Activated CD8-positive, alpha-beta memory T cell treated with anti-CD3 and anti-CD28 coated beads, Interleukin-2, amount 10 ng/mL, durations not matched to agents 7 days and 5 days (primary cell): ENCODE data around the gene CDK19. TPM values are rescaled to one million over a fixed set of nuclear protein-coding genes. Genes with fewer than 3 reads are reported as not detected.

ENCODE experiments used
- ATAC-seq: fragments of 150-1000 bp; cut with Tn5 transposase; one replicate; pipeline ENCODE4 v1.10.0; 2021; ENCODE audit warnings: moderate library complexity
- CTCF ChIA-PET: fragments of 350-600 bp; sonication (Branson Sonifier 250); formaldehyde crosslinking; loops from one replicate; lab custom pipeline; 2021; ENCODE audit warnings: antibody characterized with exemption; lab: Charles Lee
- DNase-seq: peaks from one replicate; pipeline ENCODE4 v3.0.0-alpha.2; 2020
- H3K27ac Mint-ChIP-seq: one replicate; pipeline ENCODE4 v1.8.0; 2021; ENCODE audit warnings: mild to moderate bottlenecking, mixed read lengths
- H3K27me3 Mint-ChIP-seq: one replicate; pipeline ENCODE4 v1.8.0; 2021; ENCODE audit warnings: mixed read lengths
- H3K36me3 Mint-ChIP-seq: one replicate; pipeline ENCODE4 v1.8.0; 2021; ENCODE audit warnings: mild to moderate bottlenecking, mixed read lengths
- H3K4me1 Mint-ChIP-seq: one replicate; pipeline ENCODE4 v1.8.0; 2021; ENCODE audit warnings: mixed read lengths
- H3K4me3 Mint-ChIP-seq: one replicate; pipeline ENCODE4 v1.8.0; 2021; ENCODE audit warnings: mild to moderate bottlenecking, moderate library complexity, mixed read lengths
- H3K9me3 Mint-ChIP-seq: one replicate; pipeline ENCODE4 v1.8.0; 2022; ENCODE audit warnings: low read depth, mixed read lengths
- total RNA-seq, 2 experiments: library from RNA; stranded (reverse); gene quantifications; one replicate each; pipeline ENCODE4 v1.2.3, GENCODE V29; 2021

Gene CDK19
- total RNA-seq, 2 experiments from 2014 or later, result 27.8 to 29.4 TPM

GRCh38 chr6:110575925-110576463 is 239.3 kb downstream of the CDK19 start:
- no peaks in the 10 kb centered on the region for H3K9me3 Mint-ChIP-seq
- ATAC-seq (no peak), DNase-seq (no peak)
- peaks cover 6% of the 10 kb centered on the region for H3K36me3 Mint-ChIP-seq
- peaks cover 3% of the 10 kb centered on the region for H3K4me1 Mint-ChIP-seq
- no peak overlapping the region for H3K27ac Mint-ChIP-seq
- CTCF ChIA-PET, result interaction anchor here (1.6 kb wide), 1 partner anchor 48 kb away, joined by 5 read pairs; no protein-coding TSS in a partner anchor
- no peak overlapping the region for H3K4me3 Mint-ChIP-seq
- H3K27me3 Mint-ChIP-seq, result no peaks in the 10 kb centered on the region

DNA sequence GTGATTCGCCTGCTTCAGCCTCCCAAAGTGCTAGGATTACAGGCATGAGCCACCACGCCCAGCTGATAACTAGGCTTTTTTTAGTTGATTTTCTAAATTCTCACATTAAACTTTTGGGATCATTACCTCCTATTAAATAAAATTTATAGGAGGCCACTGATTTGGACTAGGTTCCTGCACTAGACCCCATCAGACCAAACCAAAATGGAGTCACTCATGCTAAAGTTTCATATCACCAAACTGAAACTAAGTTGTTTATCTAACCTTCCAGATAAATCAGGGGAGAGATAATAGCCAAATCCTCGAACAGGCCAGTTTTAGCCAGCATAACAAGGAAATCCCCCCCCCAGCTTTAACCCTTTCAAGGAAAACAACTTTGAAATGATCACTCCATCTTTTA is 240.5 kb downstream of the CDK19 start:
- H3K27ac Mint-ChIP-seq, result no peak overlapping the region
- CTCF ChIA-PET, result interaction anchor here (0.7 to 0.8 kb wide), 3 partner anchors 29 to 317 kb away, joined by 3 to 4 read pairs (median 3); no protein-coding TSS in a partner anchor
- no peaks in the 10 kb centered on the region for H3K9me3 Mint-ChIP-seq
- H3K4me1 Mint-ChIP-seq, result peaks cover 3% of the 10 kb centered on the region
- ATAC-seq, result no peak
- no peaks in the 10 kb centered on the region for H3K27me3 Mint-ChIP-seq
- H3K4me3 Mint-ChIP-seq, result no peak overlapping the region
- H3K36me3 Mint-ChIP-seq, result peaks cover 6% of the 10 kb centered on the region
- DNase-seq, result no peak

DNA sequence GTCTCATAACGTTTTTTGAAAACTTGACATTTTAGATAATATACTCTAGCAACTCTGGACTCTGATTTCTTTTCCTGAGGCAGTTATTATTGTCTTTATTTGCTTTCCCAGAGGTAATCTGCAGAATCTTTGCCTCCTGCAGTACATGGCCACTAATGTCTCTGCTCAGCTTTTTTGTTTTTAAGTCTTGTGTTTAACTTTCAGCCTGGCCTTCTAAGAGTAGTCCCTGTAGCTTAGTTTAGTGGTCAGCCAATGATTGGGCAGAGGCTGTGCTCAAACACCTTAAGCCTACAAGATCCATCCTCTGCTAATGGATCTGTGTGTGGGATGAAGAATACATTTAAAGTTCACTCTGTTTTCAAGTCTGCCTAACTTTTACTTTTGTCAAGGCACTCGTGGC is 241.7 kb downstream of the CDK19 start:
- peaks cover 3% of the 10 kb centered on the region for H3K36me3 Mint-ChIP-seq
- H3K4me1 Mint-ChIP-seq, result peaks cover 3% of the 10 kb centered on the region
- CTCF ChIA-PET, result no interaction called here
- H3K9me3 Mint-ChIP-seq, result no peaks in the 10 kb centered on the region
- DNase-seq, result no peak
- H3K27me3 Mint-ChIP-seq, result no peaks in the 10 kb centered on the region
- H3K27ac Mint-ChIP-seq, result no peak overlapping the region
- no peak overlapping the region for H3K4me3 Mint-ChIP-seq
- ATAC-seq, result no peak

DNA sequence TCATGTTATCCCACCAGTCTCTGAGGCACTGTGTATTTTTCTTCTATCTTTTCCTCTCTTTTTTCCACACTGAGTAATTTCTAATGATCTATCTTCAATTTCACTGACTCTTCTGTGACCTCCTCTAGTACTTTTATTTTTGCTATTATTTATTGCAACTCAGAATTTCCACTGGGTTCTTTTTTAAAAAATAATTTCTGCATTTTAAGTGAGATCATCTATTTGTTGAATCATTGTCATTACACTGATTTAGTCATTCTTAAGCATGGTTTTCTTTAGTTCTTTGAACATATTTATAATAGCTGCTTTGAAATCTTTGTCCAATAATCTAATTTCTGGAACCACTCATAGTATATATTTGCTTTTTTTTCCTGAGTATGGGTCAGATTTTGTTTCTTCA is 242.1 kb downstream of the CDK19 start:
- DNase-seq, result no peak
- Mint-ChIP-seq H3K27me3 (no peaks in the 10 kb centered on the region), H3K4me1 (peaks cover 5% of the 10 kb centered on the region), H3K9me3 (no peaks in the 10 kb centered on the region), H3K36me3 (peaks cover 1% of the 10 kb centered on the region), H3K4me3 (no peak overlapping the region), H3K27ac (no peak overlapping the region)
- CTCF ChIA-PET, result no interaction called here
- ATAC-seq, result no peak

GRCh38 chr6:110567957-110568696 is 247.1 kb downstream of the CDK19 start:
- Mint-ChIP-seq H3K27me3 (no peaks in the 10 kb centered on the region), H3K36me3 (no peaks in the 10 kb centered on the region), H3K27ac (no peak overlapping the region), H3K4me1 (peaks cover 10% of the 10 kb centered on the region), H3K4me3 (no peak overlapping the region), H3K9me3 (no peaks in the 10 kb centered on the region)
- ATAC-seq (peak; percentile 65), DNase-seq (peak; percentile 61)
- CTCF ChIA-PET, result interaction anchor here (0.6 kb wide), 1 partner anchor 382 kb away, joined by 3 read pairs; no protein-coding TSS in a partner anchor

- H3K27ac Mint-ChIP-seq, result no peak overlapping the region
- peaks cover 17% of the 10 kb centered on the region for H3K4me1 Mint-ChIP-seq
- no peaks in the 10 kb centered on the region for H3K27me3 Mint-ChIP-seq
- DNase-seq (no peak), ATAC-seq (no peak)
- no peak overlapping the region for H3K4me3 Mint-ChIP-seq
- H3K9me3 Mint-ChIP-seq, result peaks cover 7% of the 10 kb centered on the region
- no peaks in the 10 kb centered on the region for H3K36me3 Mint-ChIP-seq
- CTCF ChIA-PET, result no interaction called here
Measured at GRCh38 chr6:110566346-110567125, 248.7 kb downstream of the CDK19 start.

GRCh38 chr6:110564703-110565421 is 250.4 kb downstream of the CDK19 start:
- Mint-ChIP-seq H3K4me3 (no peak overlapping the region), H3K4me1 (peaks cover 34% of the 10 kb centered on the region), H3K36me3 (peaks cover 1% of the 10 kb centered on the region), H3K9me3 (peaks cover 7% of the 10 kb centered on the region), H3K27ac (no peak overlapping the region), H3K27me3 (no peaks in the 10 kb centered on the region)
- CTCF ChIA-PET, result no interaction called here
- DNase-seq (no peak), ATAC-seq (no peak)

DNA sequence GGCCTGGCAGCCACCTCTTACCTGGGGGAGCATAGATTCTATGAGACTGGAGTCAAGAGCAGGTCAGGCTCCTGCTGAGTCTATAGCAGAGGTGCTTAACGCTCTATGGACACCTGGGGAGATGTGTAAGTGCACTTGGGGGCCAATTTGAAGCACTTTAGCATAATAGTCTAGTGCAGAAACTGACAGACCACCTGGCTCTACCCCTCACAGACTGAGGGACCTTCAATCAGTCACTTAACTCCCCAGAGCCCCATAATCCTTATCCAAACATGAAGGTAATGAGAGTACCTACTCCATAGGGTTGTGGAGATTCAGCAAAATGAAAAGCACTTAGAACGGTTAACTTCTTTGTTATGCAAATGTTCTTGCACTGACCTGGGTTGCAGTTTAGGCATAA is 251.6 kb downstream of the CDK19 start:
- Mint-ChIP-seq H3K27ac (no peak overlapping the region), H3K36me3 (peaks cover 4% of the 10 kb centered on the region), H3K27me3 (no peaks in the 10 kb centered on the region), H3K9me3 (peaks cover 10% of the 10 kb centered on the region), H3K4me3 (no peak overlapping the region), H3K4me1 (peaks cover 43% of the 10 kb centered on the region)
- CTCF ChIA-PET, result no interaction called here
- no peak for ATAC-seq
- no peak for DNase-seq

DNA sequence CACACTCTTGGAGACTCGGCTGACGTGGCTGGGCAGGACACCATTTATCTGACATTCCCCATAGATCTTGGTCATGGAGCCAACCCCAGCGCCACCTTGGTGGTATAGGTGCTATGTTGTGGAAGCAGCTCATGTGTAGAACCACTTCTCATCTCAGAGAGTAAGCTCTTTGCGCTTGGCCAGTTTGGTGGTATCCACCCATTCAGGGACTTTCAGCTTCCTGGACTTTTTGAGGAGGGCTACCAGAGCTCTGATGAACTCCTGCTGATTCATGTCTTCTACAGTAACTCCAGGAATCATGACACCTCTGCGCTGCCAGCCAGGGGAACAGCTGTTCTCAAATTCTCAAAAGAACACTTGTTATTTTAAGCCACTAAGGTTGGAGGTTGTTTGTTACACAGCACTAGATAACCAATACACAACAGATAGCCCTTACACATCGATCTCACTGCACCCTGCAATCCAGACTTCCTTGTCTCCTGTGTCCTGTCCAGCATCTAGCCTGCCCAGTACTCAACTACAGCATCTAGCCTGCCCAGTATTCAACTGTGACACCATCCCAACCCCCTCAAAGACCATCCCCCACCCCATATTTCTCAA is 252.9 kb downstream of the CDK19 start:
- Mint-ChIP-seq H3K27ac (no peak overlapping the region), H3K4me1 (peaks cover 37% of the 10 kb centered on the region), H3K9me3 (peaks cover 10% of the 10 kb centered on the region), H3K36me3 (peaks cover 6% of the 10 kb centered on the region), H3K27me3 (no peaks in the 10 kb centered on the region), H3K4me3 (no peak overlapping the region)
- no peak for ATAC-seq
- CTCF ChIA-PET, result interaction anchor here (1.6 to 1.8 kb wide), 2 partner anchors 9 to 81 kb away, joined by 3 to 4 read pairs; no protein-coding TSS in a partner anchor
- no peak for DNase-seq

- H3K36me3 Mint-ChIP-seq, result peaks cover 6% of the 10 kb centered on the region
- no peak overlapping the region for H3K4me3 Mint-ChIP-seq
- ATAC-seq (no peak), DNase-seq (no peak)
- H3K4me1 Mint-ChIP-seq, result peaks cover 38% of the 10 kb centered on the region
- H3K27me3 Mint-ChIP-seq, result no peaks in the 10 kb centered on the region
- peaks cover 10% of the 10 kb centered on the region for H3K9me3 Mint-ChIP-seq
- CTCF ChIA-PET, result interaction anchor here (1.6 to 1.8 kb wide), 2 partner anchors 10 to 82 kb away, joined by 3 to 4 read pairs; no protein-coding TSS in a partner anchor
- peak overlapping the region; percentile 21 for H3K27ac Mint-ChIP-seq
Measured at GRCh38 chr6:110561696-110562095, 253.6 kb downstream of the CDK19 start.

DNA sequence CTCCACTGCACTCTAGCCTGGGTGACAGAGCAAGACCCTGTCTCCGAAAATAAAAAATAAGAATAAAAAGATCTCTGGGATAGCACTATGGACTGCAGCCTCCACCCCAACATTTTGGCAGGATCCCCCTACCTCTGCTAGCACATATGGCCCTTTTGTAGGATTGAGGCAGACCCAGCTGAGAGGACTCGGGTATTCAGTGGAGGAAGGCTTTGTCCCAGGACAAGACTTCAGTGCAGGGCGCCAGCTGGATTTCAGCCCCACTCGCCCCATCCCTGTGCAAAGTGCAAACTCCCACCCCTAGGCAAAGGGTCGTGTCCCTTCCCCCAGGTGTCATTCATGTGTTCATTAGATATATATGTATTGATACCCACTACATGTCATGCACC is 254.3 kb downstream of the CDK19 start:
- Mint-ChIP-seq H3K27me3 (no peaks in the 10 kb centered on the region), H3K9me3 (peaks cover 10% of the 10 kb centered on the region), H3K4me1 (peaks cover 40% of the 10 kb centered on the region), H3K4me3 (no peak overlapping the region), H3K36me3 (peaks cover 6% of the 10 kb centered on the region), H3K27ac (peak overlapping the region; percentile 98)
- CTCF ChIA-PET, result interaction anchor here (0.6 to 1.8 kb wide), 6 partner anchors 16 to 437 kb away, joined by 3 to 5 read pairs (median 3); no protein-coding TSS in a partner anchor
- no peak for DNase-seq
- no peak for ATAC-seq

- ATAC-seq (peak; percentile 79), DNase-seq (peak; percentile 63)
- no peaks in the 10 kb centered on the region for H3K27me3 Mint-ChIP-seq
- H3K4me1 Mint-ChIP-seq, result peaks cover 40% of the 10 kb centered on the region
- CTCF ChIA-PET, result interaction anchor here (0.6 to 1.8 kb wide), 7 partner anchors 15 to 438 kb away, joined by 3 to 5 read pairs (median 3); no protein-coding TSS in a partner anchor
- H3K4me3 Mint-ChIP-seq, result peak overlapping the region; percentile 36
- peak overlapping the region; percentile 98 for H3K27ac Mint-ChIP-seq
- peaks cover 6% of the 10 kb centered on the region for H3K36me3 Mint-ChIP-seq
- H3K9me3 Mint-ChIP-seq, result peaks cover 10% of the 10 kb centered on the region
Measured at GRCh38 chr6:110560239-110561007, 254.8 kb downstream of the CDK19 start.
